ENCODE data around the gene FKBP1A.
"Not testable (repeated sequence)": the region's sequence is repeated elsewhere in the genome, so short reads cannot be mapped to it uniquely, and the experiment has no call there.

The FKBP1A gene

GRCh38 chr20:1415667-1416468 lies 23.0 kb upstream of the FKBP1A start:
- DNase-seq, result no peak

GRCh38 chr20:1414982-1415381 lies 22.1 kb upstream of the FKBP1A start:
- DNase-seq, result no peak

GRCh38 chr20:1405801-1406200 lies 12.9 kb upstream of the FKBP1A start:
- DNase-seq, result no peak

- DNase-seq, result no peak
Measured at GRCh38 chr20:1403624-1404023, 10.8 kb upstream of the FKBP1A start.

- DNase-seq, result no peak
Measured at GRCh38 chr20:1402149-1402548, 9.3 kb upstream of the FKBP1A start.

- no peak for DNase-seq
Measured at GRCh38 chr20:1401451-1401907, 8.6 kb upstream of the FKBP1A start.

GRCh38 chr20:1399678-1400366 lies 7.0 kb upstream of the FKBP1A start:
- not testable (repeated sequence) for DNase-seq

GRCh38 chr20:1398185-1398584 lies 5.3 kb upstream of the FKBP1A start:
- DNase-seq, result not testable (repeated sequence)

GRCh38 chr20:1397710-1398109 lies 4.9 kb upstream of the FKBP1A start:
- no peak for DNase-seq

GRCh38 chr20:1396702-1397101 lies 3.8 kb upstream of the FKBP1A start:
- DNase-seq, result no peak

- DNase-seq, result no peak
Measured at GRCh38 chr20:1396264-1396663, 3.4 kb upstream of the FKBP1A start.

- DNase-seq, result no peak
Measured at GRCh38 chr20:1394686-1395085, 1.8 kb upstream of the FKBP1A start.

GRCh38 chr20:1393507-1393882 lies 641 bp upstream of the FKBP1A start:
- DNase-seq, result no peak

GRCh38 chr20:1392443-1392692 lies 486 bp downstream of the FKBP1A start:
- DNase-seq, result no peak

- DNase-seq, result no peak
Measured at GRCh38 chr20:1391640-1392442, 1.0 kb downstream of the FKBP1A start.

- DNase-seq, result no peak
Measured at GRCh38 chr20:1390581-1391403, 2.1 kb downstream of the FKBP1A start.

GRCh38 chr20:1389703-1390580 lies 2.9 kb downstream of the FKBP1A start:
- DNase-seq, result no peak

- DNase-seq, result no peak
Measured at GRCh38 chr20:1388741-1389483, 3.9 kb downstream of the FKBP1A start.

GRCh38 chr20:1388253-1388652 lies 4.6 kb downstream of the FKBP1A start:
- DNase-seq, result no peak

- DNase-seq, result no peak
Measured at GRCh38 chr20:1386323-1386722, 6.5 kb downstream of the FKBP1A start.

All from cerebellar nuclear complex (tissue), 1 donor.